Measurements from ENCODE around the gene CLCN4.
A peak's percentile ranks its signal among the peaks of the same experiment; 100 is the strongest.

Gene CLCN4

GRCh38 chrX:10156199-10157031, at the start of gene CLCN4:
Gene CLCN4 (plus strand): TSS chrX:10156975. CDS start chrX:10185033, 28,058 bp downstream.
- no peak for DNase-seq

GRCh38 chrX:10107483-10107882, 49.3 kb upstream of the CLCN4 start:
- DNase-seq = no peak

- DNase-seq = no peak
These were observed 48.5 kb upstream of the CLCN4 start for GRCh38 chrX:10108288-10108687.

GRCh38 chrX:10109695-10110094, 47.1 kb upstream of the CLCN4 start:
- no peak for DNase-seq

GRCh38 chrX:10110316-10110935, 46.3 kb upstream of the CLCN4 start:
- peak in 1 of 2 donors; percentile 21 for DNase-seq

GRCh38 chrX:10110984-10111363, 45.8 kb upstream of the CLCN4 start:
- peak; percentile 65 to 71 for DNase-seq

GRCh38 chrX:10111364-10112148, 45.2 kb upstream of the CLCN4 start:
- peak; percentile 52 to 54 for DNase-seq

- peak in 1 of 2 donors; percentile 21 for DNase-seq
These were observed 44.3 kb upstream of the CLCN4 start for GRCh38 chrX:10112510-10112909.

GRCh38 chrX:10115082-10115481, 41.7 kb upstream of the CLCN4 start:
- no peak for DNase-seq

GRCh38 chrX:10117301-10117700, 39.5 kb upstream of the CLCN4 start:
- DNase-seq = no peak

- no peak for DNase-seq
These were observed 38.9 kb upstream of the CLCN4 start for GRCh38 chrX:10117864-10118377.

- DNase-seq = no peak
These were observed 38.2 kb upstream of the CLCN4 start for GRCh38 chrX:10118530-10118929.

GRCh38 chrX:10119399-10119990, 37.3 kb upstream of the CLCN4 start:
- peak; percentile 53 to 75 for DNase-seq

- DNase-seq = no peak
These were observed 36.4 kb upstream of the CLCN4 start for GRCh38 chrX:10120331-10120730.

GRCh38 chrX:10120828-10121227, 35.9 kb upstream of the CLCN4 start:
- DNase-seq = no peak

- DNase-seq = no peak
These were observed 35.0 kb upstream of the CLCN4 start for GRCh38 chrX:10121787-10122186.

GRCh38 chrX:10124506-10125247, 32.1 kb upstream of the CLCN4 start:
- no peak for DNase-seq

GRCh38 chrX:10125248-10125615, 31.5 kb upstream of the CLCN4 start:
- DNase-seq = no peak

- no peak for DNase-seq
These were observed 30.7 kb upstream of the CLCN4 start for GRCh38 chrX:10126044-10126443.

- no peak for DNase-seq
These were observed 29.9 kb upstream of the CLCN4 start for GRCh38 chrX:10126834-10127233.

- no peak for DNase-seq
These were observed 28.4 kb upstream of the CLCN4 start for GRCh38 chrX:10128386-10128785.

- no peak for DNase-seq
These were observed 27.5 kb upstream of the CLCN4 start for GRCh38 chrX:10129229-10129628.
